Sigmoid colon (tissue), 4 donors: ENCODE results near the gene ATP8A1.

Source experiments
- CTCF ChIP-seq, 4 experiments: fragments of 450-650 bp in 3 of 4; fragments of 200-600 bp in 1 of 4; IDR thresholded peaks; one replicate each; pipeline ENCODE4 v1.5.1; 2016 to 2019; ENCODE audit warnings: antibody characterized with exemption in 4 of 4, mild to moderate bottlenecking in 3 of 4, moderate library complexity in 2 of 4
- POLR2AphosphoS5 ChIP-seq, 4 donors: sonication (generic); formaldehyde crosslinking; IDR thresholded peaks; one replicate each; pipeline ENCODE4 v1.6.1; 2017; ENCODE audit warnings: antibody characterized with exemption in 4 of 4

- no peak for TF ChIP-seq CTCF (IDR thresholded peaks at IDR 0.05)
- no peak for TF ChIP-seq POLR2AphosphoS5 (IDR thresholded peaks at IDR 0.05)
These were observed 176.6 kb downstream of the ATP8A1 start for GRCh38 chr4:42480281-42480680.
